ENCODE results near the gene ERN1.

ERN1 gene

DNA sequence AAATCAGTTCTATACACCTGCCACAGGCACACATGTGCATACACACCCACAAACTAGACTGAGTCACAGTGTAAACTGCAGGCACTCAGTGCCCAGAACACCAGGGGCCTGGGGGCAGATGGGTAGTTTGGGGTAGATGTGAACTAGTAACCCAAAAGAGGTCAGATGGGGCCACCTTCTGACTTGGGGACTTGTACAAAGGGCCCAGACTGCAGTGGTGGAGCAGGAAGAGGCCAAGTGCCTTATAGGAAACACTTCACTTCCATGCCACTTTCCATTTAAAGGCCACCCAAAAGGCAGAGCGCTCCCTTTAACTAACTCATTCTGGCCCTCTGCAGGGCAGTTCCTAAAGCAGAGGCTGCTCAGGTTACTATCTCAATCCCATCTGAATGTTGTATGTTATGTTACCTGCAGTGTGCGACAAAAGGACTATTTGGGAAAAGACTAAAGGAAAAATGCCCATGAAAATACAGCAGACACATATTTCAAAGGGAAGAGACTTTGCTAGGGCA, 27.8 kb upstream of the ERN1 start:
- FAIRE-seq, result no peak

DNA sequence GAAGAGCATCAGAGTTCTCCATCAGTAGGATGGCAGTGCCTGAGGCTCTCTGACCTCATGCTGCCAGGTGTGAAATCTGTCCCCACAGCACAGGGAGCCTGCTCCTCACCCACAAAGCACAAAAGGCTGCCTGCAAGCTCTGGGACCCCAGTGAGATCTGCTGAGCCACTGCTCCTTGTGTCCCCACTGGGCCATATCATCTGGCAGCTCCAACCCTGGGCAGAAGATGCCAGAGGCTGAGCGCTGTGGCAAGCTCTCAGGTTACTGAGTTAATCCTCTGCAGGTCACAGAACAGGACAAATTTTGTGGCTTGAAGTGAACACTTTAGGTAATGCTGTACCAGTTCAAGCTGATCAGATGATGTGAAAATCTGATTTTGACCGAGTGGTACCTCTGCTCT, 26.7 kb upstream of the ERN1 start:
- no peak for FAIRE-seq

GRCh38 chr17:64155751-64156544, 26.0 kb upstream of the ERN1 start:
- no peak for FAIRE-seq

DNA sequence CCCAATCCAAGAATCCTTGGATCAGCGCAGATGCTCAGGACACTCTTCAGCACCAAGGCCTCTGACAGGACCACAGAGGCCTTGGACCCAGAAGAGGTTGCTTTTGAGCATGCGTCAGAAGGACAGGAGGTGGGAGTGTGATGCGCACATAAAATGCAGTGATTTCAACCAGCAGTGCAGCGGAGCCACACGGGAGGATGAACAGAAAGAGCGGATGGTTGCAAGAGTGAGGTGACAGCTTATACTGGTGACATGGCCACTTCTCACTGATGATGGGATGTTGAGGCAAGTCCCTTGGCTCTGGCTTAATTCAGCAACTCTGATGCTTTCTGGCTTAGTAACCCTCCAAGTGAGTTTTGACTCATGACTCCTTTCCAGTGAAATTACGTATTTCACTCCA, 25.2 kb upstream of the ERN1 start:
- no peak for FAIRE-seq

GRCh38 chr17:64154717-64155116, 24.8 kb upstream of the ERN1 start:
- FAIRE-seq, result no peak

- FAIRE-seq, result no peak
Observed at GRCh38 chr17:64154313-64154695, 24.4 kb upstream of the ERN1 start.

DNA sequence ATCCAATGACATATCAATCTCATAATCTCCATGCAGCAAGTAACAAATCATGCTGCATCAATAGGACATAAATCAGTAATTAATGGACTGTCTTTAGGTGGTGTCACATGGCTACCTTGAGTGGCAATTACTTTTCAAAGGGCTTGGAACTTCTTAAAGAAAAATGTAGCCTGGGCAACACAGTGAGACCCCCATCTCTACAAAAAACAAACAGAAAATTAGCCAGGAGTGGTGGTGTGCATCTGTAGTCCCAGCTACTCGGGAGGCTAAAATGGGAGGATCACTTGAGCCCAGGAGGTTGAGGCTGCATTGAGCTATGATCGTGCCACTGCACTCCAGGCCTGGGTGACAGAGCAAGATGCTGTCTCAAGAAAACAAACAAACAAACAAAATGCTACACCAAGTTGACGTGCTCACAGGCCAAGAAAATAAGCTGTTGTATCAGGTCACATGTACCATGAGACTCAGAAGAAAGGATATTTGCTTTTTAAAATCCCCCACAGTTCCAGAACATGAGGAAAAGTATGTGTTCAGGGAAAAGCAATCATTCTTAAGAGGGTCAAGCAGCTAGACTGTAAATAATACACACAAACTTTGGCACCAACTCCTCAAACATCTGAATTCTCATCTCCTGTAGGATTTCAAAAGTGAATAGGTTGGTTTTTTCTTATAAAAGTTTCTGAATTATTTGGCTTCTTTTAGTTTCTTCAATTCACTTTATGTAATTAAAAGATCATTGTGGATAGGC, 23.8 kb upstream of the ERN1 start:
- no peak for FAIRE-seq

- no peak for FAIRE-seq
Observed at GRCh38 chr17:64152428-64153125, 22.6 kb upstream of the ERN1 start.

DNA sequence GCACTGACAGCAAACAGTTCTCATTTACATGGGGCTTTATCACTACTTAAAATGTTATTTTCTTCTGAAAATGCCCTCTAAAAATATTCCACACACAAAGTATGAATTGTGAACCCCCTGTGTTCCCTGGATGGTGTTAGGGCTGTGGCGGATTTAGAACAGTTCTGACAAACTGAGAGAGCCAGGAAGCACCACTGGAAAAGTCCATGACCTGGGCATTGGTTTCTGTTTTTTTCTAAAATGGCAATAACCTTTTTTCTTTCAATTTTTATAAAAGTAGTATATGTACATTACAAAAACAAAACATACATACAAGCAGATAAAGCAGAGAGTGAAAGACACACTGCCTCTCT, 21.0 kb upstream of the ERN1 start:
- no peak for FAIRE-seq

DNA sequence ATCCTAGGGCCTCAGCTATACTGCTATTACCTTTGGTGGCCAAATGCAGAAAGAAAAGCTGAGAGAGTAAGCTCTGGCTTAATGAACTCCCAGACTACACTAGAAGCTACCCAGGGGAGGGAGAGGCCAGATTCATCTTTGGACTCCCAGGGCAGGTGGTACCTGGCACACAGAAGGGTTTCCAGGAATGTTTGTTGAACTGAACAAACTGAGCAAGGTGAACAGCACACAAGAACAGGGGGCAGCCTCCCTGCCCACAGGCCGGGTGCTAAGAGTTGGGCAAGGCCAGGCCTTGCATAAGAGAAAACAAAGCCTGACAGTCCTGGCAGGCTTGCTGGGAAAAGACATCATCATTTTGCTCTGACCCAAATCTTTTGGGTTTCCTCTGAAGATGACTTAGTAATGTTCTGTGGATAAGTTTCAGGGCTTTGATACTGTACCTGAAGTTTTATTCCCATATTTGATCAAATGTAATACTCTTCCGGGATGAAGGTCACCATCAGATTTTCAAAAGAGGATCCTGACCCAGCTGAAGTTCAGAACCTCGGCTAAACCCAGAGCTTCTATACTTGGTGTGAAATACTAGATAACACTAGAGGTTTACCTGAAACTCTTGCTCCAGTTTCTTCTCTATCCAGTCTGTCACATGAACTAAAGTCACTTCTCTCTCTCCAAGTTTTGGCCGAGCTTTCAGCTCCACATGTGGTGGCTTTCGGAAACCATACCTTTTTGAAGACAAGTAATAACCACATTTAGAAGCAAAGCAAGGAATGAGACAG, 20.5 kb upstream of the ERN1 start:
- FAIRE-seq, result no peak

DNA sequence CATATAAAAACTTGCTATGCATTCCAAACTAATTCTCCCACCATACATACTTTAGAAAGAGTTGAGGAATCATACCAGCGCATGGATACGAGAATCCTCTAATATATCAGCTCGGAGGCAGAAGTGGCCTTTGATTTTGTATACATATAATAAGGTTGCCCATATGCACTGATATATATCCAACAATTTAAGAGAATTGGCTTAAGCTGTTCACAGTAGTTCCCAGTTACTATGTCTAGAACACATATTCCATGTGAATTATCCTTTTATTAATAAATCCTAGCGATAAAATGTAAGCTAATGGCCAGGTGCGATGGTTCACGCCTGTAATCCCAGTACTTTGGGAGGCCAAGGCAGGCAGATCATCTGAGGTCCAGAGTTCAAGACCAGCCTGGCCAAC, 19.3 kb upstream of the ERN1 start:
- no peak for FAIRE-seq

GRCh38 chr17:64148699-64149098, 18.8 kb upstream of the ERN1 start:
- no peak for FAIRE-seq

GRCh38 chr17:64148017-64148631, 18.2 kb upstream of the ERN1 start:
- FAIRE-seq, result no peak

- no peak for FAIRE-seq
Observed at GRCh38 chr17:64147110-64148016, 17.4 kb upstream of the ERN1 start.

GRCh38 chr17:64146418-64147109, 16.6 kb upstream of the ERN1 start:
- no peak for FAIRE-seq

DNA sequence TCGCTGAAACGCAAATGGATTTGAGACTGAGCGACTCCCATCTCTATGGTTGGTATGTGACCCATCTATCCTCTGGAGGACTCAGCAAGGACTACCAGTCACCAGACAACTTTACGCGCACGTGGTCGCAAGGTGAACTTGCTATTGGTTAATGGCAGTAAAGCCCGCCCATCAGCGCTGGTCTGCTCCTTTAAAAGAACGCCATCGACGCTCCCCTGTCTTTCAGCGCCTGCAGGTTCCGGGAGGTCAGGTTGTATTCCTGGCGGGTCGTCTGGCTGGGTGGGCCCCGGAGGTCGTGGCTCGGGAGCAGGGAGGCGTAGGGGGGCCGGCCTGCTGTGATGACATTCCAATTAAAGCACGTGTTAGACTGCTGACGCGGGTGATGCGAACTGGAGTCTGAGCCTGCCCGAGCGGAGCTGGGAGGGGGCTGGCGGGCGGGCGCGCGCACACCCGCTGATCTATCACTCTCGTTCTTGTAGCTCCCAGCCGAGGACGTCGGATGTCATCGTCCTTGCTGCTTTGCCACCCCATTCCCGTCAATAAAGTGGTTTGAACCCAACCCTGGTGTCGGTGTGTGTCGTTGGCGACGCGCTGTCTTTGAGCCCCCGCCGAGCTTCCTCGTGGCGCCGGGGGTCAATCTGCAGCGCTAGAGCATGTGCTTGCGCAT, 15.9 kb upstream of the ERN1 start:
- FAIRE-seq, result peak; percentile 92

DNA sequence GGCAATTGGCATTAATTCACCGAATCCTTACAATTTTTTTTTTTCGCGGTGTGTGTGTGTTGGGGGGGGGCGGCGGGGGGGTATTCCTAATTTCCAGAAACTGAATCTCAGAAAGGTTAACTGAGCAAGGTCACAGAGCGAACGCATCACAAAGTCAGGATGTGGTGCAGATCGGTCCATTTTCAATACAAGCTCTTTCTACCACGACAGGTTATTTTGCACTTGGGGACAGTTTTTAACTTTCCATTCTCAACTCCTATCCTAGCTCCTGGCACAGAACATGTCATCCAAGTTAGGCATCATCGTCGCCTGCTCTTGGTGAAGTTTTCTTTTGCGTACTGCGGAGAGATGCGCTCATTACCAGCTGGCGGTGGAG, 15.4 kb upstream of the ERN1 start:
- no peak for FAIRE-seq

- no peak for FAIRE-seq
Observed at GRCh38 chr17:64139542-64139941, 9.6 kb upstream of the ERN1 start.

DNA sequence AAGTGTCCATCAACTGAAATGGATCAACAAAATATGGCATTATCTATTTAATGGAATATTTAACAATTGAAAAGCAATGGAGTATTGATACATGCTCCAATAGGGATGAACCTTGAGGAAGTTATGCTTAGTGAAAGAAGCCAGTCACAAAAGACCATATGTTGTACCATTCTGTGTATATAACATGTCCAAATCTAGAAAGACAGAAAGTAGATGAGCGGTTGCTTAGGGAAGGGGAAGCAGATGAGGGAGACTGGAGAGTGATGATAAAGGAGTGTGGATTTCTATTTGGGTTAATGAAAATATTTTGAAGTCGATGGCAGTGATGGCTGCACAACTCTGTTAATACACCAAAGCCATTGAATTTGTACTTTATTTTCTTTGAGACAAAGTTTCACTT, 8.5 kb upstream of the ERN1 start:
- no peak for FAIRE-seq

GRCh38 chr17:64135000-64135399, 5.1 kb upstream of the ERN1 start:
- no peak for FAIRE-seq

All from endometrium (tissue), 2 donors.